ENCODE measurements around the gene FAM227A. TPM values are rescaled to one million over a fixed set of nuclear protein-coding genes. Genes with fewer than 3 reads are reported as not detected.
A peak's percentile ranks its signal among the peaks of the same experiment; 100 is the strongest.

FAM227A gene
- total RNA-seq, 3 donors from 2014 or later (not counting 1 experiment from before 2014, with no cell fraction given): 0.07 to 0.29 (median 0.28) TPM

DNA sequence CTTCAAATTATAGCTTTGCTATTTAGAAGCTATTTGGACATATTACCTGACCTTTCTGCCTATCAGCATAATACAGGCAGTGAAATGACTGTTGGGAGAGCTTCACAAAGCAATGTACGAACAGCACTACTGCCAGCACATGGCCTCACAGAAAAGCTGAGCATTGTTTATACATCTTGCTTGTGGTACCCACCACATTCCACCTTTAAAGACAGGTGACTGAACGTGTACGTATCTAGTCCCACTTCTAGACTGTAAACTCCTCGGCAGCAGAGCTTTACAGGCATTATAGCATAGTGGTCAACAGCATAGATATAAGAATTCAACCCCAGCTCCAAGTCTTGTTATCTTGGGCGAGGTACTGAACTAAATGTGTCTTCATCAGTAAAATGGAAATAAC, 43.0 kb upstream of the FAM227A start:
- Mint-ChIP-seq H3K27ac (peak overlapping the region; percentile 97), H3K9me3 (no peaks in the 10 kb centered on the region), H3K4me1 (peaks cover 51 to 59% of the 10 kb centered on the region in 2 donors), H3K27me3 (ENCODE audit: low read depth in 2 of 2) (no peaks in the 10 kb centered on the region), H3K36me3 (peaks cover 6% of the 10 kb centered on the region), H3K4me3 (peak overlapping the region; percentile 85)
- DNase-seq (peak in 1 of 2 donors; percentile 27), ATAC-seq (no peak)
- Histone ChIP-seq H3K27me3 (ENCODE audit: control insufficient read depth, insufficient read depth, low read length) (no peaks in the 10 kb centered on the region), H3K36me3 (ENCODE audit: control insufficient read depth, insufficient read depth, low read length) (no peaks in the 10 kb centered on the region), H3K4me1 (ENCODE audit: control insufficient read depth, insufficient read depth, low read length) (peaks cover 35% of the 10 kb centered on the region), H3K9me3 (ENCODE audit: control insufficient read depth, insufficient read depth, low read length) (no peaks in the 10 kb centered on the region), H3K4me3 (ENCODE audit: low read length) (no peak overlapping the region), H3K27ac (ENCODE audit: low read length) (peak overlapping the region; percentile 83)
- TF ChIP-seq, protein P1, sequence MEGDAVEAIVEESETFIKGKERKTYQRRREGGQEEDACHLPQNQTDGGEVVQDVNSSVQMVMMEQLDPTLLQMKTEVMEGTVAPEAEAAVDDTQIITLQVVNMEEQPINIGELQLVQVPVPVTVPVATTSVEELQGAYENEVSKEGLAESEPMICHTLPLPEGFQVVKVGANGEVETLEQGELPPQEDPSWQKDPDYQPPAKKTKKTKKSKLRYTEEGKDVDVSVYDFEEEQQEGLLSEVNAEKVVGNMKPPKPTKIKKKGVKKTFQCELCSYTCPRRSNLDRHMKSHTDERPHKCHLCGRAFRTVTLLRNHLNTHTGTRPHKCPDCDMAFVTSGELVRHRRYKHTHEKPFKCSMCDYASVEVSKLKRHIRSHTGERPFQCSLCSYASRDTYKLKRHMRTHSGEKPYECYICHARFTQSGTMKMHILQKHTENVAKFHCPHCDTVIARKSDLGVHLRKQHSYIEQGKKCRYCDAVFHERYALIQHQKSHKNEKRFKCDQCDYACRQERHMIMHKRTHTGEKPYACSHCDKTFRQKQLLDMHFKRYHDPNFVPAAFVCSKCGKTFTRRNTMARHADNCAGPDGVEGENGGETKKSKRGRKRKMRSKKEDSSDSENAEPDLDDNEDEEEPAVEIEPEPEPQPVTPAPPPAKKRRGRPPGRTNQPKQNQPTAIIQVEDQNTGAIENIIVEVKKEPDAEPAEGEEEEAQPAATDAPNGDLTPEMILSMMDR (IDR thresholded peaks at IDR 0.05): no peak
- intact Hi-C loops (cut with micrococcal nuclease): no loop called here
- 86% methylated on average over 5 of the region's 5 CpGs for WGBS (ENCODE audit: insufficient coverage)

DNA sequence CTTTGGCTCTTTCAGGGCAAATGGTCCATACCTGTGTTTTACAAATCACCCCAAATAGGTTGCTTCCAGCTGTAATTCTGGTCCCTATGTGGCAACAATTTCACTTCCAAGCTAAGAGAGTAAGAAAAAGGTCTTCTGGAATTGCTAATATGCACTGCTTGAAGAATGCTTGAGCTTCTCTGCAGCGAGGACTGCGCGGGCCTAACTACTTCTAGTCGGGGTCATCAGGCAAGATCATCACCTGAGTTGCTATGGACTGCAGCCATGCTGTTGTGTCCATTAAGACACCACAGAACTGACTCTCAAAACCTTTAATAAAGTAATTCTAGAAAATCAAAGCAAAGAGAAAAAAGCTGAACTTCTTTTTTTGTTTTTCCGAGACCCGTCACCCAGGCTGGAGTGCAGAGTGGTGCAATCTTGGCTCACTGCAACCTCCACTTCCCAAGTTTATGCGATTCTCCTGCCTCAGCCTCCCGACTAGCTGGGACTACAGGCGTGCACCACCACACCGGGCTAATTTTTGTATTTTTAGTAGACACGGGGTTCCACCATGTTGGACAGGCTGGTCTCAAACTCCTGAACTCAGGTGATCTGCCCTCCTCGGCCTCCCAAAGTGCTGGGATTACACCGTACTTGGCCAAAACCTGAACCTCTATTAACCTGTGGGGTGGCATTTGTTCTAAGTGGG, 42.4 kb upstream of the FAM227A start:
- peaks cover 54 to 62% of the 10 kb centered on the region in 2 donors for H3K4me1 Mint-ChIP-seq
- no peaks in the 10 kb centered on the region for H3K36me3 ChIP-seq (ENCODE audit: control insufficient read depth, insufficient read depth, low read length)
- H3K27ac ChIP-seq (ENCODE audit: low read length): no peak overlapping the region
- ATAC-seq: no peak
- 95% methylated on average over 13 of the region's 13 CpGs for WGBS (ENCODE audit: insufficient coverage)
- peak overlapping the region; percentile 97 for H3K27ac Mint-ChIP-seq
- H3K9me3 Mint-ChIP-seq: no peaks in the 10 kb centered on the region
- peaks cover 35% of the 10 kb centered on the region for H3K4me1 ChIP-seq (ENCODE audit: control insufficient read depth, insufficient read depth, low read length)
- no peaks in the 10 kb centered on the region for H3K9me3 ChIP-seq (ENCODE audit: control insufficient read depth, insufficient read depth, low read length)
- peak overlapping the region; percentile 85 for H3K4me3 Mint-ChIP-seq
- intact Hi-C loops (cut with micrococcal nuclease): no loop called here
- TF ChIP-seq, protein P1 (IDR thresholded peaks at IDR 0.05): no peak
- H3K27me3 ChIP-seq (ENCODE audit: control insufficient read depth, insufficient read depth, low read length): no peaks in the 10 kb centered on the region
- H3K27me3 Mint-ChIP-seq (ENCODE audit: low read depth in 2 of 2): no peaks in the 10 kb centered on the region
- H3K4me3 ChIP-seq (ENCODE audit: low read length): no peak overlapping the region
- no peak for DNase-seq
- peaks cover 6% of the 10 kb centered on the region for H3K36me3 Mint-ChIP-seq

DNA sequence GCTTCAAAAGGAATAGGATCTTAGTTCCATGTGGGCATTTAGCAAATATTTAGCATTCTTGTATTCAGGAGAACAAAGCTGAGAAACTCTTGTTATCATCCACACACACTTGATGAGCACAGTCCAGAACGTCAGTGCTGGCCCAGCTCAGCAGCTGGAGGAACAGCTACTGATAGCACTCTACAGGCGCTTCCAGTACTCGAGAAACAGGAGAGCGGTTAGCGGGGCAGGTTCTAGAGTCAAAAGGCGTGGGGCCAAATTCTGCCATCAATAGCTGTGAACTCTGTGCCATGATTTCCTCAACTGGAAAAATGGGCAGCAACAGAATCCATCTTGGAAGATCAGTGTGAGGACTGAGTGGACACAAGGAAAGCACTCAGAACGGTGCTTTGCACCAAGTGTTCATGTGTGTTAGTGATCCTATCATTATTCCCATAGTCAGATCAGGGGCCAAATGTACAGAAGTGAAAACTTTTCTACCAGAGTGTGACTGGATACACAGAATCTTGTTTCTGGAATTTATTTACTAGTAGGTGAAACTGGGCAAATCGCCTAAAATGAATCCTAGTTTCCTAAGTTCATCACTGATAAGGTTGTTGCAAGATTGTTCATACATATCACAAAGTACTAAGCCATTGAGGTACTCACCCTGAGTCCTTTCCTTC, 41.4 kb upstream of the FAM227A start:
- no peak for ATAC-seq
- Histone ChIP-seq H3K9me3 (ENCODE audit: control insufficient read depth, insufficient read depth, low read length) (no peaks in the 10 kb centered on the region), H3K4me1 (ENCODE audit: control insufficient read depth, insufficient read depth, low read length) (peaks cover 35% of the 10 kb centered on the region), H3K4me3 (ENCODE audit: low read length) (no peak overlapping the region), H3K36me3 (ENCODE audit: control insufficient read depth, insufficient read depth, low read length) (no peaks in the 10 kb centered on the region), H3K27me3 (ENCODE audit: control insufficient read depth, insufficient read depth, low read length) (no peaks in the 10 kb centered on the region), H3K27ac (ENCODE audit: low read length) (no peak overlapping the region)
- peaks cover 59 to 68% of the 10 kb centered on the region in 2 donors for H3K4me1 Mint-ChIP-seq
- peak in 1 of 2 donors; percentile 32 for DNase-seq
- peak overlapping the region; percentile 47 to 97 for H3K27ac Mint-ChIP-seq
- H3K4me3 Mint-ChIP-seq: peak overlapping the region; percentile 47
- no peaks in the 10 kb centered on the region for H3K9me3 Mint-ChIP-seq
- TF ChIP-seq, protein P1 (IDR thresholded peaks at IDR 0.05): no peak
- no peaks in the 10 kb centered on the region for H3K27me3 Mint-ChIP-seq (ENCODE audit: low read depth in 2 of 2)
- H3K36me3 Mint-ChIP-seq: peaks cover 6% of the 10 kb centered on the region
- intact Hi-C loops (cut with micrococcal nuclease): no loop called here
- 90% methylated on average over 7 of the region's 8 CpGs for WGBS (ENCODE audit: insufficient coverage)
